ENCODE data around the gene MPP4. TPM values are rescaled to one million over a fixed set of nuclear protein-coding genes. Genes with fewer than 3 reads are reported as not detected.
A peak's percentile ranks its signal among the peaks of the same experiment; 100 is the strongest.

MPP4 gene
- total and polyA plus RNA-seq, 10 of the 15 experiments (the other 5 are each of a cell fraction or from before 2014, with no cell fraction given): 0.03 to 0.14 (median 0.05) TPM; not detected in 4

- no peak overlapping the region for H3K9ac ChIP-seq (ENCODE audit: control insufficient read depth, insufficient read depth, low read length)
- H3K79me2 ChIP-seq (ENCODE audit: control insufficient read depth, insufficient read depth, low read length): no peaks in the 10 kb centered on the region
- H3K27ac ChIP-seq (ENCODE audit: control insufficient read depth, insufficient read depth): no peak overlapping the region
- no peak overlapping the region for H3K4me2 ChIP-seq (ENCODE audit: control insufficient read depth, insufficient read depth)
- no peak for FAIRE-seq
- peak; percentile 71 for ATAC-seq
- no peaks in the 10 kb centered on the region for H3K9me3 ChIP-seq (replicated peaks; ENCODE audit: control insufficient read depth, insufficient read depth, low read length)
- WGBS (ENCODE audit: insufficient coverage, insufficient replicate concordance, low lambda C conversion rate, missing lambda C conversion rate): 37% methylated on average over 9 of the region's 9 CpGs
- H3K27me3 ChIP-seq (replicated peaks in 1 of 2; ENCODE audit: control insufficient read depth in 2 of 2, insufficient read depth in 2 of 2, low read length in 1 of 2): 0 out of 4 replicates have a peak, but pooled peaks cover 0 to 3% of the 10 kb centered on the region in 2 experiments
- intact Hi-C loops (cut with micrococcal nuclease; ENCODE audit: unreplicated experiment) (loop anchor here (5.0 kb wide), 1 partner anchor 497 kb away; no protein-coding TSS in a partner anchor), in situ Hi-C loops (cut with MboI) (no loop called here)
- no peaks in the 10 kb centered on the region for H4K20me1 ChIP-seq (ENCODE audit: control insufficient read depth, insufficient read depth)
- no peak for DNase-seq (ENCODE audit: low read depth, low spot score)
- H2AFZ ChIP-seq (ENCODE audit: control insufficient read depth, low read depth, low read length): no peak overlapping the region
- H3K4me1 ChIP-seq (ENCODE audit: control insufficient read depth, insufficient read depth, low read length): no peaks in the 10 kb centered on the region
- BruUV-seq (replicated peaks): no TSS peak
- H3K4me3 ChIP-seq: no peak overlapping the region
- POLR2A ChIA-PET: no interaction called here
- RAD21 ChIA-PET (ENCODE audit: unreplicated experiment): no interaction called here
- SMC1A ChIA-PET (ENCODE audit: uncharacterized antibody, unreplicated experiment): interaction anchor here (1.0 kb wide), 1 partner anchor 21 kb away, joined by 3 read pairs; no protein-coding TSS in a partner anchor
- no peaks in the 10 kb centered on the region for H3K36me3 ChIP-seq (ENCODE audit: control insufficient read depth in 2 of 2, insufficient read depth in 2 of 2, low read length in 1 of 2)
- CTCF ChIA-PET: interaction anchor here (0.6 to 1.3 kb wide), 5 partner anchors 8 to 500 kb away, joined by 3 to 5 read pairs (median 3); no protein-coding TSS in a partner anchor
- TF ChIP-seq RAD21 (IDR thresholded peaks at IDR 0.05; ENCODE audit: insufficient read depth, low read depth, low read length) (0 out of 2 replicates have a peak, but pooled peaks have one; percentile 28), ZNF207 (IDR thresholded peaks at IDR 0.05; ENCODE audit: borderline replicate concordance) (no peak), SMC3 (IDR thresholded peaks at IDR 0.05; ENCODE audit: borderline replicate concordance, low read length) (peak; percentile 30; the same call in 1 of the 2 replicates), SUZ12 (IDR thresholded peaks at IDR 0.05; ENCODE audit: unreplicated experiment) (no peak)
- TF ChIP-seq, protein P1, sequence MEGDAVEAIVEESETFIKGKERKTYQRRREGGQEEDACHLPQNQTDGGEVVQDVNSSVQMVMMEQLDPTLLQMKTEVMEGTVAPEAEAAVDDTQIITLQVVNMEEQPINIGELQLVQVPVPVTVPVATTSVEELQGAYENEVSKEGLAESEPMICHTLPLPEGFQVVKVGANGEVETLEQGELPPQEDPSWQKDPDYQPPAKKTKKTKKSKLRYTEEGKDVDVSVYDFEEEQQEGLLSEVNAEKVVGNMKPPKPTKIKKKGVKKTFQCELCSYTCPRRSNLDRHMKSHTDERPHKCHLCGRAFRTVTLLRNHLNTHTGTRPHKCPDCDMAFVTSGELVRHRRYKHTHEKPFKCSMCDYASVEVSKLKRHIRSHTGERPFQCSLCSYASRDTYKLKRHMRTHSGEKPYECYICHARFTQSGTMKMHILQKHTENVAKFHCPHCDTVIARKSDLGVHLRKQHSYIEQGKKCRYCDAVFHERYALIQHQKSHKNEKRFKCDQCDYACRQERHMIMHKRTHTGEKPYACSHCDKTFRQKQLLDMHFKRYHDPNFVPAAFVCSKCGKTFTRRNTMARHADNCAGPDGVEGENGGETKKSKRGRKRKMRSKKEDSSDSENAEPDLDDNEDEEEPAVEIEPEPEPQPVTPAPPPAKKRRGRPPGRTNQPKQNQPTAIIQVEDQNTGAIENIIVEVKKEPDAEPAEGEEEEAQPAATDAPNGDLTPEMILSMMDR (IDR thresholded peaks at IDR 0.05 in 2 of 3, conservative IDR thresholded peaks at IDR 0.05 in 1 of 3; ENCODE audit: control insufficient read depth in 2 of 3, extremely low read depth in 1 of 3, insufficient read depth in 1 of 3, low read depth in 3 of 3, low read length in 3 of 3): peak; percentile 37 to 68 (median 58)
- TF ChIP-seq, protein P2, sequence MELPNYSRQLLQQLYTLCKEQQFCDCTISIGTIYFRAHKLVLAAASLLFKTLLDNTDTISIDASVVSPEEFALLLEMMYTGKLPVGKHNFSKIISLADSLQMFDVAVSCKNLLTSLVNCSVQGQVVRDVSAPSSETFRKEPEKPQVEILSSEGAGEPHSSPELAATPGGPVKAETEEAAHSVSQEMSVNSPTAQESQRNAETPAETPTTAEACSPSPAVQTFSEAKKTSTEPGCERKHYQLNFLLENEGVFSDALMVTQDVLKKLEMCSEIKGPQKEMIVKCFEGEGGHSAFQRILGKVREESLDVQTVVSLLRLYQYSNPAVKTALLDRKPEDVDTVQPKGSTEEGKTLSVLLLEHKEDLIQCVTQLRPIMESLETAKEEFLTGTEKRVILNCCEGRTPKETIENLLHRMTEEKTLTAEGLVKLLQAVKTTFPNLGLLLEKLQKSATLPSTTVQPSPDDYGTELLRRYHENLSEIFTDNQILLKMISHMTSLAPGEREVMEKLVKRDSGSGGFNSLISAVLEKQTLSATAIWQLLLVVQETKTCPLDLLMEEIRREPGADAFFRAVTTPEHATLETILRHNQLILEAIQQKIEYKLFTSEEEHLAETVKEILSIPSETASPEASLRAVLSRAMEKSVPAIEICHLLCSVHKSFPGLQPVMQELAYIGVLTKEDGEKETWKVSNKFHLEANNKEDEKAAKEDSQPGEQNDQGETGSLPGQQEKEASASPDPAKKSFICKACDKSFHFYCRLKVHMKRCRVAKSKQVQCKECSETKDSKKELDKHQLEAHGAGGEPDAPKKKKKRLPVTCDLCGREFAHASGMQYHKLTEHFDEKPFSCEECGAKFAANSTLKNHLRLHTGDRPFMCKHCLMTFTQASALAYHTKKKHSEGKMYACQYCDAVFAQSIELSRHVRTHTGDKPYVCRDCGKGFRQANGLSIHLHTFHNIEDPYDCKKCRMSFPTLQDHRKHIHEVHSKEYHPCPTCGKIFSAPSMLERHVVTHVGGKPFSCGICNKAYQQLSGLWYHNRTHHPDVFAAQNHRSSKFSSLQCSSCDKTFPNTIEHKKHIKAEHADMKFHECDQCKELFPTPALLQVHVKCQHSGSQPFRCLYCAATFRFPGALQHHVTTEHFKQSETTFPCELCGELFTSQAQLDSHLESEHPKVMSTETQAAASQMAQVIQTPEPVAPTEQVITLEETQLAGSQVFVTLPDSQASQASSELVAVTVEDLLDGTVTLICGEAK (IDR thresholded peaks at IDR 0.05; ENCODE audit: borderline replicate concordance): no peak
Measured at GRCh38 chr2:201680743-201681142, 17.7 kb downstream of the MPP4 start.
